Measurements from ENCODE around the gene AHCYL1.

AHCYL1 gene

GRCh38 chr1:109983380-109984189 lies 980 bp upstream of the AHCYL1 start:
- H3K27ac ChIP-seq (ENCODE audit: low read depth, low read length) = no peak overlapping the region
- TF ChIP-seq EZH2phosphoT487 (conservative IDR thresholded peaks at IDR 0.05; ENCODE audit: low read length) (no peak), CTCF (IDR thresholded peaks at IDR 0.05; ENCODE audit: insufficient read depth, low read length, poor library complexity, severe bottlenecking) (no peak)
- peak overlapping the region; percentile 52 for H2AFZ ChIP-seq (ENCODE audit: low read depth, low read length, severe bottlenecking)
- H3K79me2 ChIP-seq (ENCODE audit: insufficient read depth, low read length) = peaks cover 27% of the 10 kb centered on the region
- no peak overlapping the region for H3K4me3 ChIP-seq (ENCODE audit: insufficient read depth, low read length, poor library complexity, severe bottlenecking)
- H3F3A ChIP-seq (ENCODE audit: insufficient read depth) = 0 out of 2 replicates have a peak, but pooled peaks cover 4% of the 10 kb centered on the region
- H3K9me2 ChIP-seq (replicated peaks; ENCODE audit: insufficient read depth, low read length) = no peaks in the 10 kb centered on the region
- no peak overlapping the region for H3K4me2 ChIP-seq (ENCODE audit: low read depth, low read length, poor library complexity, severe bottlenecking)
- no peaks in the 10 kb centered on the region for H3K27me3 ChIP-seq (ENCODE audit: low read length)
- H4K20me1 ChIP-seq (ENCODE audit: low read depth, low read length) = no peaks in the 10 kb centered on the region
- H3K9ac ChIP-seq (ENCODE audit: low read length) = no peak overlapping the region; the same call in 1 of the 2 replicates
- H3K9me3 ChIP-seq (ENCODE audit: insufficient read depth, low read length) = no peaks in the 10 kb centered on the region
- no peaks in the 10 kb centered on the region; the same call in 1 of the 2 replicates for H3K36me3 ChIP-seq (ENCODE audit: low read length)

GRCh38 chr1:109984190-109984455 lies 442 bp upstream of the AHCYL1 start:
- Histone ChIP-seq H3K9ac (ENCODE audit: low read length) (no peak overlapping the region; the same call in 1 of the 2 replicates), H3K9me3 (ENCODE audit: insufficient read depth, low read length) (no peaks in the 10 kb centered on the region), H4K20me1 (ENCODE audit: low read depth, low read length) (no peaks in the 10 kb centered on the region), H3K27ac (ENCODE audit: low read depth, low read length) (no peak overlapping the region), H3K79me2 (ENCODE audit: insufficient read depth, low read length) (peaks cover 27% of the 10 kb centered on the region), H3K4me2 (ENCODE audit: low read depth, low read length, poor library complexity, severe bottlenecking) (peak overlapping the region; percentile 40), H3K4me3 (ENCODE audit: insufficient read depth, low read length, poor library complexity, severe bottlenecking) (no peak overlapping the region), H2AFZ (ENCODE audit: low read depth, low read length, severe bottlenecking) (peak overlapping the region; percentile 52), H3K9me2 (replicated peaks; ENCODE audit: insufficient read depth, low read length) (no peaks in the 10 kb centered on the region), H3F3A (ENCODE audit: insufficient read depth) (0 out of 2 replicates have a peak, but pooled peaks cover 4% of the 10 kb centered on the region), H3K36me3 (ENCODE audit: low read length) (no peaks in the 10 kb centered on the region; the same call in 1 of the 2 replicates), H3K27me3 (ENCODE audit: low read length) (no peaks in the 10 kb centered on the region)
- TF ChIP-seq CTCF (IDR thresholded peaks at IDR 0.05; ENCODE audit: insufficient read depth, low read length, poor library complexity, severe bottlenecking) (no peak), EZH2phosphoT487 (conservative IDR thresholded peaks at IDR 0.05; ENCODE audit: low read length) (no peak)

DNA sequence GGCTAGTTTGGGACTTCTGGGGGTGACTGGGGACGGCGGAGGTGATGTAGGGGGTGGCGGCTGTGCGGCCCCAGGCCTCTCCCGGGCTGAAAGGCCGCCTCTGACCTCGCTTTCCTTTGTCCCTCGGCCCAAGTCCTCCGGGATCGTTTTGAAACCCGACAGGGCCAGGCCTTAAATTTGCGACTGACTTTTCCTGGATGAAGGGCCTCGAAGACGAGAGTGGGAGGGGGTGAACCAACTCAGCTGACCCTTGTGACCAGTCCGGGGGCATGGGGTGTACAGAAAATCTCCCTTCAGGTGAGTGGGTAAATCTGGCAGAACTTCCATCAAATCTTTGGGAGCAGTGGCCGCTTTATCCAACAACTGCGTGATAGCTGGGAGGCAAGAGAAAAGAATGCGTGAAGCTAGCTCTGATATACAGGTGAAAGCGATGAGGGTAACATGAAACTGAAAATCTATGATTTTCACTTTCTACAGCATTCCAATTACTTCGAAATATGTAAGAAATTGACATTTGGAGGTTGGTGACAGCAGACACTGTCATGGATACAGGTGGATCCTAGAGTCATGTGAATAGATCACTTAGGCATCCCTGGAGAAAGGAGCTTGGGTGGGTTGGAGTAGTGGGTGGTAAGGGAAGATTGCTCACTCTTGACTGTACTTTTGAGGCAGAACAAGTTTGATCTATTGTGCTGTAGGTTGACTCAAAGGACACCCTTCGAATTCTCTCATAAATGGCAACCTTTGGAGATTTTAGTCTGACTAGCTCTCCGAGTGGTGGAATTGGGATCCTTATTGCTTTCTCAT lies 885 bp downstream of the AHCYL1 start:
- Histone ChIP-seq H3K27ac (ENCODE audit: low read depth, low read length) (no peak overlapping the region), H3K4me2 (ENCODE audit: low read depth, low read length, poor library complexity, severe bottlenecking) (peak overlapping the region; percentile 75), H3K9me2 (replicated peaks; ENCODE audit: insufficient read depth, low read length) (no peaks in the 10 kb centered on the region), H3K36me3 (ENCODE audit: low read length) (no peaks in the 10 kb centered on the region; the same call in 1 of the 2 replicates), H3K27me3 (ENCODE audit: low read length) (no peaks in the 10 kb centered on the region), H3K79me2 (ENCODE audit: insufficient read depth, low read length) (peaks cover 32% of the 10 kb centered on the region), H3K9me3 (ENCODE audit: insufficient read depth, low read length) (no peaks in the 10 kb centered on the region), H4K20me1 (ENCODE audit: low read depth, low read length) (no peaks in the 10 kb centered on the region), H3K9ac (ENCODE audit: low read length) (peak overlapping the region; percentile 94), H2AFZ (ENCODE audit: low read depth, low read length, severe bottlenecking) (peak overlapping the region; percentile 88), H3F3A (ENCODE audit: insufficient read depth) (0 out of 2 replicates have a peak, but pooled peaks cover 4% of the 10 kb centered on the region), H3K4me3 (ENCODE audit: insufficient read depth, low read length, poor library complexity, severe bottlenecking) (peak overlapping the region; percentile 62)
- TF ChIP-seq EZH2phosphoT487 (conservative IDR thresholded peaks at IDR 0.05; ENCODE audit: low read length) = no peak
- no peak for TF ChIP-seq CTCF (IDR thresholded peaks at IDR 0.05; ENCODE audit: insufficient read depth, low read length, poor library complexity, severe bottlenecking)
